Activated CD8-positive, alpha-beta memory T cell treated with anti-CD3 and anti-CD28 coated beads for 1 hour (primary cell): ENCODE results near the gene ZNF169.
"Not testable (repeated sequence)": the region's sequence is repeated elsewhere in the genome, so short reads cannot be mapped to it uniquely, and the experiment has no call there.

Experiments
- DNase-seq, 2 donors: peaks; one replicate each; pipeline ENCODE4 v3.0.0-alpha.2; 2020; ENCODE audit warnings: low read depth in 1 of 2; ENCODE audit errors: extremely low read depth in 1 of 2

ZNF169 gene

DNA sequence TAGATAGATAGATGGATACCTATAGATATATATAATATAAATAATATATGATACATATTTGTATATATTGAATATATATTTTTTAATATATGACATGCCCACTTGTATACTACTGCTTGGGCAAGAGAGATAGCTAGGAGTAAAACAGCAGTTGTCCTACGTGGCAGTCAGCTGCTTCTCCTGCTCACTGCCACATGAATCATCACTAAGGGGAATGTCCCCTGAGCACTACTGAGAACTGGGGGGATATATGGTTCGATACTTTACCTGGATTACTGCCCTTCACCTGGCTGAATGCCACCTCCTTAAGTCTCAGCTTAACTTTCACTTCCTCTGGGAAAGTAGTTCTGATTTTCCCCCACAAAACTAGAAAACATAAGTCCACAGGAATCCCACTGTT lies 82.6 kb downstream of the ZNF169 start:
- DNase-seq, result not testable (repeated sequence)

DNA sequence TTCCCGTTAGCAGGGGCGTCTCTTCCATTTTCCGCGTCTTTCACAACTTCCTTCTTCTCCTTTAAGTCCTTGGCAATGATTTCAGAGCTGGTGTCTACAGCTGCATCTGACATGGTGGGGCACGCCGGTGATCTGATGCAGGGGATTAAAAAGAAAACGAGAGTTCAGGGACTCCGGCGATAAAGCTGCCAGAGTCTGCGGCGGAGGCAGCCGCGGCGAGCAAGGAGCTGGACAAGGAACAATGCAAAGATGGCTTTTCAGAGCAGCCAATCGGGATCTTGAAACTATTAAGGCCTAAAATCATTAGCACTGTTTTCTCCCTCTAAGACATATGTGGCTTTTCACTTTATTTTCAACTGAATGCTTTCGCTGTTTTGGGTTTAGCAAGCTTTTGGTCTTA lies 88.4 kb downstream of the ZNF169 start:
- DNase-seq, result not testable (repeated sequence)

DNA sequence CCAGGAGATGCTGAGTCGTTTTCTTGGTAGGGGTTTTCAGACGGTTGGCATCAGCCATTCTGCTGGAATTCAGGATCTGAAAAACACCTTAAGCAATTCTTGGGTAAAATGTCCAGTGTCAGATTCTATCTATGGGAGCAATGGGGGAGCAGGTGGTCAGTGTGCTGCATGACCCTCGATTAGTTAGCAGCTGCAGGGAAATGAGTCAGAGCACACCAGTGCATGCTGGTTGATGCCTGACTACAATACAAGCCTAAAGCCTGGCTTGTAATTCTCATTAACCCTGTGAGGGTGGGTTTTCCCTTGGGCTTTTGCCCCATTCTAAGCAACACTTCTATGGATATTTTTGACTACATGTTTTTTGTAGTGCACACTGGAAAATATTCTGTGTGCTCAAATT lies 89.7 kb downstream of the ZNF169 start:
- DNase-seq, result not testable (repeated sequence)
